H1 (cell line): ENCODE data around the gene RPL32. TPM values are rescaled to one million over a fixed set of nuclear protein-coding genes. Genes with fewer than 3 reads are reported as not detected.

Experiments used
- CTCF ChIA-PET: fragments of 300-600 bp; sonication (Branson Sonifier 250); formaldehyde crosslinking; loops from one replicate; lab custom pipeline; 2021; ENCODE audit not compliant: partially characterized antibody; lab: Charles Lee
- POLR2A ChIA-PET: fragments of 300-600 bp; sonication (Branson Sonifier 250); formaldehyde crosslinking; loops from one replicate; lab custom pipeline; 2021; ENCODE audit warnings: inconsistent platforms; ENCODE audit not compliant: partially characterized antibody; lab: Charles Lee
- DNase-seq, 2 experiments: peaks; one replicate each; pipeline versions ENCODE4 v3.0.0 to v3.0.0-alpha.2; 2010 to 2022; ENCODE audit warnings: low spot score in 2 of 2, low read depth in 1 of 2, mixed read lengths in 1 of 2
- FAIRE-seq: peaks from 2 replicates; lab custom pipeline; 2011; peaks lifted over from hg19 to GRCh38; lab: Jason Lieb, UNC
- H2AFZ ChIP-seq: 2 replicates; pipeline ENCODE4 v1.8.1; 2012; ENCODE audit warnings: low read length, inconsistent platforms
- H2AK5ac ChIP-seq: 2 replicates; pipeline ENCODE4 v1.6.1; 2013; ENCODE audit warnings: low read depth, low read length
- H2BK120ac ChIP-seq: replicated peaks from 2 replicates; pipeline ENCODE3; 2013; ENCODE audit warnings: low read depth, low read length, inconsistent platforms
- H2BK12ac ChIP-seq: 2 replicates; pipeline ENCODE4 v1.6.1; 2013; ENCODE audit warnings: low read depth, low read length
- H2BK15ac ChIP-seq: 2 replicates; pipeline ENCODE4 v1.6.1; 2013; ENCODE audit warnings: low read length
- H2BK20ac ChIP-seq: 2 replicates; pipeline ENCODE4 v1.6.1; 2013; ENCODE audit warnings: low read length
- H2BK5ac ChIP-seq: 2 replicates; pipeline ENCODE4 v1.6.1; 2013; ENCODE audit warnings: low read depth, low read length
- H3K14ac ChIP-seq: 2 replicates; pipeline ENCODE4 v1.6.1; 2013; ENCODE audit warnings: inconsistent platforms; ENCODE audit not compliant: insufficient read length
- H3K18ac ChIP-seq: 2 replicates; pipeline ENCODE4 v1.6.1; 2013; ENCODE audit warnings: low read length; ENCODE audit errors: extremely low read depth
- H3K23ac ChIP-seq: 2 replicates; pipeline ENCODE4 v1.6.1; 2013; ENCODE audit warnings: inconsistent platforms; ENCODE audit not compliant: insufficient read length
- H3K23me2 ChIP-seq: 2 replicates; pipeline ENCODE4 v1.6.1; 2013; ENCODE audit warnings: low read depth, low read length
- H3K27ac ChIP-seq: 2 replicates; pipeline ENCODE4 v1.6.1; 2011; ENCODE audit warnings: low read depth, low read length, inconsistent platforms
- H3K27me3 ChIP-seq, 4 experiments: replicated peaks in 1 of 4; 1 replicate in 1 of 4; 2 replicates in 3 of 4; pipeline versions ENCODE4 v1.6.1 to v1.8.1; 2011 to 2013; ENCODE audit warnings: low read length in 3 of 4, mild to moderate bottlenecking in 3 of 4, inconsistent platforms in 2 of 4, mixed read lengths in 2 of 4, moderate library complexity in 1 of 4; ENCODE audit not compliant: control insufficient read depth in 3 of 4, insufficient read depth in 3 of 4; ENCODE audit errors: extremely low read depth in 1 of 4
- H3K36me3 ChIP-seq, 4 experiments: 2 replicates each; pipeline versions ENCODE4 v1.6.1 to v1.8.1; 2011 to 2013; ENCODE audit warnings: mild to moderate bottlenecking in 4 of 4, low read length in 3 of 4, moderate library complexity in 2 of 4, control low read depth in 1 of 4, inconsistent platforms in 1 of 4; ENCODE audit not compliant: insufficient read depth in 4 of 4, control insufficient read depth in 2 of 4
- H3K4ac ChIP-seq: replicated peaks from 2 replicates; pipeline ENCODE3; 2013; ENCODE audit warnings: low read length, low read depth, mixed read lengths, inconsistent platforms; ENCODE audit not compliant: insufficient read length
- H3K4me1 ChIP-seq, 4 experiments: replicated peaks in 1 of 4; 1 replicate in 1 of 4; 2 replicates in 3 of 4; pipeline versions ENCODE4 v1.6.1 to v1.8.1; 2011 to 2013; ENCODE audit warnings: low read length in 3 of 4, inconsistent platforms in 2 of 4, mixed read lengths in 1 of 4; ENCODE audit not compliant: insufficient read depth in 4 of 4, control insufficient read depth in 3 of 4
- H3K4me2 ChIP-seq, 2 experiments: 2 replicates each; pipeline versions ENCODE4 v1.6.1 to v1.8.1; 2011 to 2013; ENCODE audit warnings: low read depth in 2 of 2, low read length in 2 of 2, control low read depth in 1 of 2, inconsistent platforms in 1 of 2, mild to moderate bottlenecking in 1 of 2; ENCODE audit not compliant: insufficient read depth in 1 of 2
- H3K4me3 ChIP-seq, 4 experiments: fragments of 200-600, 300-600 bp in 1 of 4; sonication (generic), shearing (Covaris generic), sonication (Bioruptor Twin) in 1 of 4; 2 replicates each; pipeline versions ENCODE4 v1.5.1 to v1.8.1; 2011 to 2016; ENCODE audit warnings: low read length in 4 of 4, low read depth in 3 of 4, control low read depth in 2 of 4, inconsistent platforms in 2 of 4, mild to moderate bottlenecking in 2 of 4, mixed read lengths in 1 of 4, moderate library complexity in 1 of 4; ENCODE audit not compliant: insufficient read depth in 2 of 4; ENCODE audit errors: extremely low read depth in 1 of 4
- H3K56ac ChIP-seq: replicated peaks from 2 replicates; pipeline ENCODE3; 2013; ENCODE audit warnings: low read depth, mild to moderate bottlenecking, mixed read lengths, low read length, inconsistent platforms; ENCODE audit not compliant: insufficient read length
- H3K79me1 ChIP-seq: 2 replicates; pipeline ENCODE4 v1.6.1; 2013; ENCODE audit warnings: low read depth, low read length, control low read depth
- H3K79me2 ChIP-seq, 2 experiments: 2 replicates each; pipeline versions ENCODE4 v1.6.1 to v1.8.1; 2012 to 2013; ENCODE audit warnings: low read length in 2 of 2, mild to moderate bottlenecking in 2 of 2, inconsistent platforms in 1 of 2; ENCODE audit not compliant: insufficient read depth in 2 of 2, control insufficient read depth in 1 of 2
- H3K9ac ChIP-seq, 4 experiments: replicated peaks in 1 of 4; 1 replicate in 1 of 4; 2 replicates in 3 of 4; pipeline versions ENCODE4 v1.6.1 to v1.8.1; 2011 to 2013; ENCODE audit warnings: low read depth in 3 of 4, low read length in 3 of 4, control low read depth in 2 of 4, mild to moderate bottlenecking in 2 of 4, moderate library complexity in 2 of 4, inconsistent platforms in 1 of 4; ENCODE audit errors: extremely low read depth in 1 of 4
- H3K9me3 ChIP-seq, 2 experiments: 2 replicates each; pipeline versions ENCODE4 v1.6.1 to v1.8.1; 2012 to 2013; ENCODE audit warnings: mild to moderate bottlenecking in 2 of 2, moderate library complexity in 2 of 2, control low read depth in 1 of 2, inconsistent platforms in 1 of 2, low read depth in 1 of 2, low read length in 1 of 2, mixed read lengths in 1 of 2; ENCODE audit not compliant: insufficient read depth in 2 of 2
- H4K20me1 ChIP-seq, 2 experiments: replicated peaks in 1 of 2; 2 replicates each; pipeline versions ENCODE3 to v1.8.1; 2011 to 2013; ENCODE audit warnings: inconsistent platforms in 2 of 2, low read length in 2 of 2, mild to moderate bottlenecking in 1 of 2; ENCODE audit not compliant: insufficient read depth in 2 of 2, control insufficient read depth in 1 of 2
- H4K5ac ChIP-seq: 2 replicates; pipeline ENCODE4 v1.6.1; 2013; ENCODE audit warnings: low read length, low read depth, mixed read lengths, inconsistent platforms; ENCODE audit not compliant: insufficient read length
- H4K8ac ChIP-seq: 2 replicates; pipeline ENCODE4 v1.8.0; 2013; ENCODE audit warnings: mild to moderate bottlenecking, moderate library complexity, low read length, inconsistent platforms; ENCODE audit not compliant: insufficient read depth; ENCODE audit errors: extremely low read depth
- H4K91ac ChIP-seq: replicated peaks from 2 replicates; pipeline ENCODE3; 2013; ENCODE audit warnings: low read length, mixed read lengths, inconsistent platforms; ENCODE audit not compliant: insufficient read length
- BCL11A ChIP-seq, 2 experiments: IDR thresholded peaks; one replicate each; pipeline ENCODE4 v1.6.1; 2011; ENCODE audit warnings: low read depth in 2 of 2, low read length in 2 of 2, mild to moderate bottlenecking in 2 of 2
- BRCA1 ChIP-seq: IDR thresholded peaks from 2 replicates; pipeline ENCODE4 v1.6.1; 2012; ENCODE audit warnings: low read depth, low read length, improper control_type of control experiment
- E2F6 ChIP-seq: IDR thresholded peaks from 2 replicates; pipeline ENCODE4 v1.6.1; 2012; ENCODE audit warnings: inconsistent platforms
- JUN ChIP-seq: IDR thresholded peaks from 2 replicates; pipeline ENCODE4 v1.6.1; 2011; ENCODE audit warnings: low read depth, mild to moderate bottlenecking, improper control_type of control experiment, low read length
- KDM1A ChIP-seq: fragments of 200-600, 300-600 bp; sonication (generic); IDR thresholded peaks from 2 replicates; pipeline ENCODE4 v1.7.1; 2016; ENCODE audit warnings: mild to moderate bottlenecking, low read length, borderline replicate concordance
- MAX ChIP-seq: IDR thresholded peaks from 2 replicates; pipeline ENCODE4 v1.6.1; 2012; ENCODE audit warnings: inconsistent platforms
- PHF8 ChIP-seq: fragments of 200-600 bp; sonication (generic); conservative IDR thresholded peaks from 2 replicates; pipeline ENCODE4 v1.7.1; 2012; ENCODE audit warnings: low read depth, mild to moderate bottlenecking, inconsistent platforms, low read length, moderate library complexity
- POLR2AphosphoS5 ChIP-seq: IDR thresholded peaks from 2 replicates; pipeline ENCODE4 v1.6.1; 2011; ENCODE audit warnings: low read depth, low read length
- POU5F1 ChIP-seq: IDR thresholded peaks from 2 replicates; pipeline ENCODE4 v1.6.1; 2011; ENCODE audit warnings: low read depth, mild to moderate bottlenecking, low read length, moderate library complexity
- SIX5 ChIP-seq: IDR thresholded peaks from 2 replicates; pipeline ENCODE4 v1.6.1; 2011; ENCODE audit warnings: mild to moderate bottlenecking, low read depth, low read length
- TAF1 ChIP-seq: IDR thresholded peaks from 2 replicates; pipeline ENCODE4 v1.6.1; 2011; ENCODE audit warnings: mild to moderate bottlenecking, low read depth, low read length
- TEAD4 ChIP-seq: IDR thresholded peaks from 2 replicates; pipeline ENCODE4 v1.6.1; 2012; ENCODE audit warnings: low read depth, low read length, inconsistent platforms, mixed read lengths
- USF2 ChIP-seq: IDR thresholded peaks from 2 replicates; pipeline ENCODE4 v1.6.1; 2011; ENCODE audit warnings: low read length, improper control_type of control experiment
- WGBS, 2 experiments: shearing (Covaris generic) in 1 of 2; methylation state at CpG; one replicate each; pipeline versions ENCODE4 v1.1.6 to v1.1.7; 2013 to 2015; ENCODE audit warnings: low lambda C conversion rate in 2 of 2, mixed read lengths in 2 of 2, inconsistent platforms in 1 of 2, low coverage in 1 of 2, missing lambda C conversion rate in 1 of 2; ENCODE audit not compliant: insufficient replicate concordance in 2 of 2, insufficient coverage in 1 of 2, insufficient read length in 1 of 2; ENCODE audit errors: extremely low coverage in 1 of 2, missing lambda C conversion rate in 1 of 2; 5-methylcytosine and 5-hydroxymethylcytosine counted together
- polyA plus RNA-seq, 7 experiments: library from polyadenylated mRNA; depleted of rRNA in 3 of 7; stranded (reverse) in 5 of 7; unstranded in 2 of 7; fragments of >200 nt in 5 of 7; fragments of 200-250 nt in 2 of 7; gene quantifications; 1 replicate in 5 of 7; 2 replicates in 1 of 7; 4 replicates in 1 of 7; pipeline versions ENCODE4 v1.2.1 to v1.2.3, GENCODE V29; 2011 to 2013; ENCODE audit warnings: missing spikeins in 2 of 7, mixed read lengths in 2 of 7
- total RNA-seq: library from RNA; stranded (reverse); fragmentation: NEBNext Ultra II Directional; extraction: Animal tissue kit (Norgen Biotek cat#: 25700); gene quantifications from 2 replicates; pipeline ENCODE4 v1.2.1, GENCODE V29; 2021

RPL32 gene
- total and polyA plus RNA-seq, 2 of the 8 experiments (the other 6 are each of a cell fraction or from before 2014, with no cell fraction given) = 1,443 to 2,043 TPM

- Histone ChIP-seq H3K23ac (no peak overlapping the region), H3K79me2 (no peaks in the 10 kb centered on the region), H3K27me3 (no peaks in the 10 kb centered on the region), H2AFZ (no peak overlapping the region), H3K9me3 (no peaks in the 10 kb centered on the region), H2BK20ac (no peak overlapping the region), H2BK12ac (no peak overlapping the region), H2BK120ac (no peak overlapping the region), H3K36me3 (peaks cover 0 to 12% (median 3%) of the 10 kb centered on the region in 4 experiments; a peak in 5 of 8 replicates), H2BK15ac (no peak overlapping the region), H3K4ac (no peak overlapping the region), H2BK5ac (no peak overlapping the region), H4K8ac (no peak overlapping the region; the same call in 1 of the 2 replicates), H2AK5ac (no peak overlapping the region), H4K91ac (no peak overlapping the region), H3K4me3 (no peak overlapping the region), H4K20me1 (no peaks in the 10 kb centered on the region), H3K23me2 (peaks cover 3% of the 10 kb centered on the region; the same call in 1 of the 2 replicates), H3K56ac (no peak overlapping the region), H3K4me2 (no peak overlapping the region), H3K27ac (no peak overlapping the region), H3K79me1 (no peaks in the 10 kb centered on the region), H3K14ac (no peak overlapping the region), H4K5ac (no peak overlapping the region), H3K4me1 (peaks cover 0 to 8% (median 4%) of the 10 kb centered on the region in 4 experiments; a peak in 4 of 7 replicates), H3K9ac (no peak overlapping the region), H3K18ac (no peak overlapping the region)
- DNase-seq (no peak), FAIRE-seq (no peak)
- ChIA-PET CTCF (interaction anchor here (0.9 to 5.1 kb wide), 15 partner anchors 9 to 187 kb away, joined by 3 to 54 read pairs (median 6); partner anchors contain the start of gene RPL32), POLR2A (interaction anchor here (1.1 to 28.5 kb wide), 4 partner anchors 9 to 26 kb away, joined by 3 to 661 read pairs (median 6); partner anchors contain the start of genes CAND2 and RPL32)
- WGBS, 2 experiments = 77% methylated on average over 2 of the region's 2 CpGs; no CpG with 5 or more reads in 1 of the 2 experiments
- TF ChIP-seq JUN = no peak
- no peak for TF ChIP-seq USF2
- no peak for TF ChIP-seq E2F6
- no peak for TF ChIP-seq TAF1
- TF ChIP-seq POU5F1 = no peak
- no peak for TF ChIP-seq SIX5
- no peak for TF ChIP-seq POLR2AphosphoS5
- no peak for TF ChIP-seq KDM1A
- TF ChIP-seq MAX = no peak
- no peak for TF ChIP-seq PHF8
- no peak for TF ChIP-seq BCL11A (IDR thresholded peaks at IDR 0.05; ENCODE audit: low read depth in 2 of 2, low read length in 2 of 2)
- no peak for TF ChIP-seq TEAD4
- TF ChIP-seq BRCA1 = no peak
Observed at GRCh38 chr3:12808587-12808986, 32.8 kb downstream of the RPL32 start.
